GM12864 (cell line): ENCODE data around the gene PCED1A.
"Not testable (repeated sequence)": the region's sequence is repeated elsewhere in the genome, so short reads cannot be mapped to it uniquely, and the experiment has no call there.

Source experiments
- DNase-seq: peaks from one replicate; pipeline ENCODE4 v3.0.0-alpha.2; 2011; ENCODE audit warnings: low read depth
- H3K4me3 ChIP-seq: 2 replicates; pipeline ENCODE4 v1.5.1; 2011; ENCODE audit warnings: mild to moderate bottlenecking, low read depth, low read length, control low read depth
- TF ChIP-seq, protein P1 (sequence below): IDR thresholded peaks from 2 replicates; pipeline ENCODE4 v1.5.1; 2011; ENCODE audit warnings: low read depth, mild to moderate bottlenecking, moderate library complexity, low read length, control low read depth, inconsistent platforms; ENCODE audit errors: missing control alignments

PCED1A gene

DNA sequence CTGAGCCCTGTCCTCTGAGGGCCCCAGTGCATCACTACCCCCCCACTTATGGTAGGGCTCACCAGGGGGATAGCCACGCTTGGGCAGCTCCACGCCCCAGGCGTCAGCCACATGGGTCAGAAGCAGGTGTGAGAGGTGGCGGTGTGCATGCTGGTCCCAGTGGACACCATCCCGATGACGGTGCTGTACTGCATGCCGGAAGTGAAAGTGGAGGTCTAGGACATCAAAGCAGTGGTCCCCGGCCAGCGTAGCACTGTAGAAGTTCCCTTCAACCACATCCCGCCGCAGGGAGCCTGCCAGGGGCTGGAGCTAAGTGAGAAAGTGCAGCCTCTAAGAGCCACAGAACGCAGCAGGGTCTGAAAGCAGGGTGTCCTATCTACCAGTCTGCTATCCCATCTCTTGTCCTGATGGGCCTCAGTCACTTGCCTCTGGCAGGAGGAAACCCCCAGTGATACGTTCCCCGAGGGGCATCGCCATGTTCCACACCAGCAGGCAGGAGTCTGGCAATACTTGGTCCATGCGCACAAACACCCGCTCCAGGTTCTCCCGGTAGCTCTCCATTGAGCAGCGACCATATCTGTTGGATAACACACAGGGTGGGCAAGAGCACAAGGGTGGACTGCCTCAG is 2.2 kb downstream of the PCED1A start:
- TF ChIP-seq, protein P1, sequence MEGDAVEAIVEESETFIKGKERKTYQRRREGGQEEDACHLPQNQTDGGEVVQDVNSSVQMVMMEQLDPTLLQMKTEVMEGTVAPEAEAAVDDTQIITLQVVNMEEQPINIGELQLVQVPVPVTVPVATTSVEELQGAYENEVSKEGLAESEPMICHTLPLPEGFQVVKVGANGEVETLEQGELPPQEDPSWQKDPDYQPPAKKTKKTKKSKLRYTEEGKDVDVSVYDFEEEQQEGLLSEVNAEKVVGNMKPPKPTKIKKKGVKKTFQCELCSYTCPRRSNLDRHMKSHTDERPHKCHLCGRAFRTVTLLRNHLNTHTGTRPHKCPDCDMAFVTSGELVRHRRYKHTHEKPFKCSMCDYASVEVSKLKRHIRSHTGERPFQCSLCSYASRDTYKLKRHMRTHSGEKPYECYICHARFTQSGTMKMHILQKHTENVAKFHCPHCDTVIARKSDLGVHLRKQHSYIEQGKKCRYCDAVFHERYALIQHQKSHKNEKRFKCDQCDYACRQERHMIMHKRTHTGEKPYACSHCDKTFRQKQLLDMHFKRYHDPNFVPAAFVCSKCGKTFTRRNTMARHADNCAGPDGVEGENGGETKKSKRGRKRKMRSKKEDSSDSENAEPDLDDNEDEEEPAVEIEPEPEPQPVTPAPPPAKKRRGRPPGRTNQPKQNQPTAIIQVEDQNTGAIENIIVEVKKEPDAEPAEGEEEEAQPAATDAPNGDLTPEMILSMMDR, result no peak
- H3K4me3 ChIP-seq, result no peak overlapping the region
- no peak for DNase-seq

DNA sequence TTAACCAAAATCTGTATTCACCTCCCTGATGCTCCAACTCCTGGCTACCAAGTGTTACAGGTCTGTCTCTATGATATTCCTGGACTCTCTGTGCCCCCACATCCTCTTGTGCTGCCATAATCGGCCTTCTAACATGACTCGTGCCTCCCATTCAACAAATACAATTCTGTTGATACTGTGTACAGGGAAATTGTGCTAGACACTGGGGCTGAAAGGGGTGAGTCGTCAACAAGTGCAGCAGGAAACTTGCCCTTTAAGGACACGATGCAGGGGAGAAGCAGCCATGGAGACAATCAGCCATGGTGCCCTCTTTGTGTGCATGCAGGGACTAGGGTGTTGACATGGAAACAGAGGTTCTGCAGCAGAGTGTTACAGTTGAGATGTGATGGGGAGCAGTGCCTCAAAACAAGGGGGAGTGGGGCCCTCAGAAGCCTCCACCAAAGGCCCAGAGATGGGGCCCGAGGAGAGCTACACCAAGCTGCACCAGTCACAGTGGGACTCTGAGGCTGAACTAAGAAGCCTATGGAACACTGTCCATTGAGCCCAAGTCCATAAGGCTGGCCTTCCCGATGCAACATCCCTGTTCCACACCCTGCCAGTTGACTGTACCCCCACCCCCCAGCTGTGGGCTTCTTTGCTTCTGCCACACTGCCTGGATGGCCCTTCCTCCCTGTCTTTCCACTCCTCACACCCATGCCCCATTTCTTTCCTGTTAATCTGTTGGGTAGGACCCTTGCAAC is 3.1 kb downstream of the PCED1A start:
- TF ChIP-seq, protein P1, result no peak
- no peak for DNase-seq
- no peak overlapping the region for H3K4me3 ChIP-seq

DNA sequence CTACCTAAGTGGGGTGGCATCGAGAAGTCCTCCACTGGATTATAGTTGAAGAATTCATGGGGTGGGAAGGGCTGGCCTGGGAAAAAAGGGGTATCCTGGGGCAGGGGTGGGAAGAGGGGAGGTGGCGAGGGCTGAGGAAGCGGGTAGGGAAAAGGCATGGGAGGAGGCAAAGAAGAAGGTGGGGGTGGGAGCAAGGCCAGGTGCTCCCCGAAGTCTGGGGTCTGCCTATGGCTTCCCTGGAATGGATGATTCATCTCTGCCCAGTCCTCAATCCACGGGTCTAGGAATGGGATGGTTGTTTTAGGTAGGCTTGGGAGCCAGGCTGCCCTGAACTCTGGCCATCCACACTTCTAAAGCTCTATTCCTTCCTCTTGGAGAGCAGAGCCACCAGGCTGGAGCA is 4.4 kb downstream of the PCED1A start:
- DNase-seq, result no peak
- no peak overlapping the region for H3K4me3 ChIP-seq
- TF ChIP-seq, protein P1, result no peak

DNA sequence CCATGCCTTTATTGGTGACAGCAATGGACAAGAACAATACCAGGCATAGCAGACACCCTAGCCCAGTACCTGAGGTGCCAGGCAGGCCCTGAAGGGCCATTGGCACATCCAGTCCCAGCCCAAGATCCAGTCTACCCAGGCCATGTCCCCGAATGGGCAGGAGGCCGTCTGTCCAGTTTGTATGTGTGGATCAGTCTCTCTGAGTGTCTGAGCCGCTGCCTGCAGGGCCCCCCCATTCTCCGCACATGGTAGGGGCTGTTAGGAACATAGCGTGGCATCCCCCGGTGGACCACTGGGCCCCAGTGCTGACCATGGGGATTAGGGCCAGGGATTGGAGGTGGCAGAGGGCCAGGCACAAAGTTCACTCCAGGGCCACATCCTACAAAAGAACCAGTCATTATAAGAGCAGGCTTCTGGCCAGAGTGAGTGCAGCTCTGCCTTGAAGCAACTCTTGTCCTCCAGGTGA is 5.1 kb downstream of the PCED1A start:
- DNase-seq, result no peak
- H3K4me3 ChIP-seq, result no peak overlapping the region
- TF ChIP-seq, protein P1, result no peak

DNA sequence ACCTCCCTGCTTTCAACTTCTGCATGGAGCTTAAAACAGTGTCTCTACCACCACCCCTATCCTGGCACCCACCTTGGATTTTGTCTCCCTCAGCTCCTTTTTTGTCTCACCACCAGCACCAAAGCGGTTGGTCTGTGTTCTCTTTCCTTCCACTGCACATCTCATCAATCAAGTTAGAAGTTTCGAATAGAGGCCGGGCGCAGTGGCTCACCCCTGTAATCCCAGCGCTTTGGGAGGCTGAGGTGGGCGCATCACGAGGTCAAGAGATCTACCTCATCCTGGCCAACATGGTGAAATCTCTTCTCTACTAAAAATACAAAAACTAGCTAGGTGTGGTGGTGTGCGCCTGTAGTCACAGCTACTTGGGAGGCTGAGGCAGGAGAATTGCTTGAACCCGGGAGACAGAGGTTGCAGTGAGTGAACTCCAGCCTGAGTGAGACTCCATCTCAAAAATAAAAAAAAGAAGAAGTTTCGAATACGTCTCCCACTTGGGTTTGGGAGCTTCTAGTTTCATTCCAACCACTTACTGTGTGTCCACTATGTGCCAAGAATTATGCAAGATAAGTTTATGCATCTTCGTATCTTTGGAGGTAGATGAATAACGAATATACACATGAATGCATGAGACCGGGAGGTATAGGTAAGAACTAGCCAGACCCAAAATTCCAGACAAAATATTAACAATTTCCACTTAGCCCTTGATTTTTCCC is 5.9 kb downstream of the PCED1A start:
- no peak overlapping the region for H3K4me3 ChIP-seq
- DNase-seq, result no peak
- TF ChIP-seq, protein P1, result no peak

DNA sequence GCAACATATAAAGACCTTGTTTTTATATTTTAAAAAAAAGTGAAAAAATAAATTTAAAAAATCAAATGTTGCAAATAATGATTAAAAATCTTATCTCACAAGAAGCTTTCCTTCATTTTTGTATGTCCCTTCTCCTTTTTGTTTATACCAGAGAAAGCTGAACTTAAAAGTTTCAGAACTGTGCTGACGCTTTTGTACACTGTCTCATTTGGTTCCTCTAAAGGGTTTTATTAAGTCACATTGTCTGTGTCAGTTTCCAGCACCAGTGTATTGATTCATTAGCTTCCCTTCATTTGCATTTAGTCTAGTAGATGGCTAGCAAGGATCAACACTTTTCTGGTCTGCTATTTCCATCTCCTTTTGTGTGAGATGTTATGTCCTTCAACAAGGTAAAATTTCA is 6.7 kb downstream of the PCED1A start:
- no peak for DNase-seq
- H3K4me3 ChIP-seq, result no peak overlapping the region
- TF ChIP-seq, protein P1, result no peak

DNA sequence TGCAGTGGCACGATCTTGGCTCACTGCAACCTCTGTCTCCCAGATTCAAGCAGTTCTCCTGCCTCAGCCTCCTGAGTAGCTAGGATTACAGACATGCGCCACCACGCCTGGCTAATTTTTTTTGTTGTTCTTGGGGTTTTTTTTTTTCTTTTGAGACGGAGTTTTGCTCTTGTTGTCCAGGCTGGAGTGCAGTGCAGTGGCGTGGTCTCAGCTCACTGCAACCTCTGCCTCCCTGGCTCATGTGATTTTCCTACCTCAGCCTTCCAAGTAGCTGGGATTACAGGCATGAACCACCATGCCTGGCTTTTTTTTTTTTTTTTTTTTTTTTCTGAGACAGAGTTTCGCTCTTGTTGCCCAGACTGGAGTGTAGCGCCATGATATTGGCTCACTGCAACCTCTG is 9.2 kb downstream of the PCED1A start:
- not testable (repeated sequence) for H3K4me3 ChIP-seq, DNase-seq
